HG03342 (cell line): ENCODE measurements around the gene TRIML1.
"Not testable (repeated sequence)": the region's sequence is repeated elsewhere in the genome, so short reads cannot be mapped to it uniquely, and the experiment has no call there.

Source experiments
- ATAC-seq: cut with Tn5 transposase; IDR thresholded peaks from one replicate; pipeline ENCODE4 v1.9.1; 2021; ENCODE audit warnings: mild to moderate bottlenecking, moderate library complexity; ENCODE audit not compliant: unreplicated experiment

The TRIML1 gene

DNA sequence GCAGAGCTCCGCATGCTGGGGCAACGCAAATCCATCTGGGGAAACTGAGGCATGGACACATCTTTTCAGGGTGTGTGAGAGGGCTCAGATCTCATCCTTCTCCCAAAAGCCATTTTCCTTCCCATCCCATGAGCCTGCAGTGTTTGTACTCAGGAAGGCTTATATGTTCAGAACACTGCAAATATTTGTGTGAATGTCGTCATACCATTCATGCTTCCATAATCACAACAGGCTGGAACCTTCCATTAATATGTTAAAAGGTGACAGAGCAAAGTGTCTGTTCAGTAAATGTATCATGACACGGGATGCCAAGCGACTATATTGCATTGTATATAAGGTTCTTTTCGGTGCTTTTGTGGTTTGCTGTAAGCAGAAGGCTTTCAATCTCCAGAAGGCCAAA lies 8.5 kb downstream of the TRIML1 start:
- no peak for ATAC-seq

DNA sequence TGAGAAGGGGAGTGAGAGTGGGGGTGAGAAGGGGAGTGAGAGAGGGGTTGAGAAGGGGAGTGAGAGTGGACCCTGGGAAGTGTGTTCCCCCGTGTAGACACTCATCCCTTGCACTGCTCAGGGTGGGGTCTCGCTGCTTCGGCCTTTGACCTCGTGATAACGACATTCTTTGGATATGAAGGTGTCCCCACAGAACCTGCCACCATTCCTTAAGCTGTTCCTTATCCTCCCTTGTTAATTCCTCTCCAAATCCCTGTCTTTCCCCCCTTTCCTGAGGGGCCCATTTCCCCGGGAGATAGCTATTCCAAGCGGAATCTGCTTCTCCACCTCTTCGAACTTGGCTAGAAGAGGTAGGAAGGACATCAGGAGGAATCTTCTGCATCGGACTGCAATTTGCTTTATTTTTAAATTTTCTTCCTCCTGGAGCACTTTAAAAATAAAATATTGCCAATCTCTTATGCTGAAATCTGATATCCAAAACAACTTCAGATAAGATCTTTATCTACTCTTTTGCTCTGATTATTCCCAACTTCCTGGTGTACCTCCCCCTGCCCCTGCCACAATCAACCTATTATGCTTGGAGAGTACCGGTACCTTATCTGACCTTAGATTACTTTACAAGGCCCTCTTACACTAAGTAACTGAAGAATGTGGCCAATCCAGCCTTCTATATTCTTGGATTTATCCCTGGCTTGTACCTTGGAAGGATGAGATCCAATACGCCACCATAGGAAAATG lies 15.6 kb downstream of the TRIML1 start:
- ATAC-seq: no peak

- no peak for ATAC-seq
These were observed 19.1 kb downstream of the TRIML1 start for GRCh38 chr4:188158336-188158735.

- not testable (repeated sequence) for ATAC-seq
These were observed 20.4 kb downstream of the TRIML1 start for GRCh38 chr4:188159513-188160226.

GRCh38 chr4:188160406-188160805 lies 21.2 kb downstream of the TRIML1 start:
- ATAC-seq: no peak

GRCh38 chr4:188161167-188161566 lies 21.9 kb downstream of the TRIML1 start:
- ATAC-seq: no peak

- no peak for ATAC-seq
These were observed 23.5 kb downstream of the TRIML1 start for GRCh38 chr4:188162698-188163097.

GRCh38 chr4:188168726-188169373 lies 29.6 kb downstream of the TRIML1 start:
- no peak for ATAC-seq

DNA sequence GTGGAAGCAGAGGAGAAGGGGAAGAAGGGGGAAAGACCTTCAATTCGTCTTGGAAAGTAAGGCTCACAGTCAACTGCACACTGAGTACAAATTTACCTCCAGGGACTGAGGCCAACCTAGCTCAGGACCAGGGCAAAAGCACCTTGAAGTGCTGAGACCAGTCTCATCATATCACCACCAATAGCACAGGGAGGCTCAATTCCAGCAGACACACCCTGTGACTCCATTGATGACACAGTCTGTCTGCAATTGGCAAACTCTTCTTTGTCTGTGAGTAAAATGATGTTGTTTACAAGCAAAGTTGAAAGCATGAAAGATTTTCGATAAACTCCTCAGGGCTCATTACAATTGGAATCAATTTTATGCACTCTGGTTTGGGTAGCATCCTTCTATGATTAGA lies 32.3 kb downstream of the TRIML1 start:
- ATAC-seq: no peak

DNA sequence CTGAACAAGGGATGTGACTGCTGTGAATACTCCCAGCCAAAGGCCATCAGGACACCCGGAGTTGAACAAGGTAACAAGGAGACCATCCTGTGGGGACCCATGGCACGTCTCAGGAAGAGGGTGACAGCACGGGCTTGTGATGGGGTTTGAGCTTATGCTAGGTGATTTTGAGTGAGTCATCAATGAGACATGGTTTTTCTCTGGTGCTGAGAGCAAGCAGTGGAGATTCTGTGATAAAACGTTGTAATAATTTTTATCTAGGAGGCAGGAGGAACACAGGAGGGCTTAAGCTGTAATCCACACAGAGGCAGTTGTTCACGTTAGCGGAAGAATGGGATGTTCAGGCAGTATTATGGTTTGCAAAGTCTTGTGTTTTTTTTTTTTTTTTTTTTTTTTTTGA lies 36.0 kb downstream of the TRIML1 start:
- ATAC-seq: no peak

DNA sequence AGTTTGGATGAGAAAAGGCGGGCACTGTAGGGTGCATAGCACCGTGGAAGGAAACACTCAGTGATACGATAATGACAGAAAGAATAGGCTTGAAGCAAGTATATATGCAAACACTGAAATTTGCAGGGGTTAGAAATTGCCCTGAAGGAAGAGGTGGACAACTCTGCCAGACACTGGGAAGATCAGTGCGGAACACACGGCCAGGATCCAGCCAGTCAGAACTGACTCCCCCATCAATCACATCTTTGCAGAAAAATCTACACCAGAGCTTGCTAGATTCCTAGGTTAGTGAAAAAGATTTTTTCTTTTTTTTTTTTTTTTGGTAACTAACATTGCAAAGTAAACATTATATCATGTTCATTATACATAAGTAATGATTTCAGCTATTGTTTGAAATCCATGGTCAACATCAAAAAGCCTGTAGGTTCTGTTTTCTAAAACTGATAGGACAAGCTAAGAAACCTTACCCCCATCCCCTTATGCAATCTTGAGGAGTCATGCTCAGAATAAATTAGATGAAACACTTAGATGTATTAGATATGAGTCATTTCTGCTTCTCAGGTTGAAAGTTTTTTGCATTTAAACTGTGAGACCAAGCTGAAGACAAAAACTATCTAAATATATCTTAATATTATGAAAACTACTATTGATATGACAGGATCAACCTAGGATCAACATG lies 38.9 kb downstream of the TRIML1 start:
- no peak for ATAC-seq

DNA sequence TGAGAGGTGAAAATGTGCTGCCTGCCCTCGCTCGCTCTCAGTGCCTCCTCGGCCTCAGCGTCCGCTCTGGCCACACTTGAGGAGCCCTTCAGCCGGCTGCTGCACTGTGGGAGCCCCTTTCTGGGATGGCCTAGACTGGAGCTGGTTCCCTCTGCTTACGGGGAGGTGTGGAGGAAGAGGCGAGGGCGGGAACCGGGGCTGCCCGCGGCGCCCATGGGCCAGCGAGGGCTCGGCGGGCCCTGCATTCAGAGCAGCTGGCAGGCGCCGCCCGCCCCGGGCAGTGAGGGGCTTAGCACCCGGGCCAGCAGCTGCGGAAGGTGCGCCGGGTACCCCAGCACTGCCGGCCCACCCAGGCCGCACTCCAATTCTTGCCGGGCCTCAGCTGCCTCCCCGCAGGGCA lies 39.6 kb downstream of the TRIML1 start:
- ATAC-seq: no peak

DNA sequence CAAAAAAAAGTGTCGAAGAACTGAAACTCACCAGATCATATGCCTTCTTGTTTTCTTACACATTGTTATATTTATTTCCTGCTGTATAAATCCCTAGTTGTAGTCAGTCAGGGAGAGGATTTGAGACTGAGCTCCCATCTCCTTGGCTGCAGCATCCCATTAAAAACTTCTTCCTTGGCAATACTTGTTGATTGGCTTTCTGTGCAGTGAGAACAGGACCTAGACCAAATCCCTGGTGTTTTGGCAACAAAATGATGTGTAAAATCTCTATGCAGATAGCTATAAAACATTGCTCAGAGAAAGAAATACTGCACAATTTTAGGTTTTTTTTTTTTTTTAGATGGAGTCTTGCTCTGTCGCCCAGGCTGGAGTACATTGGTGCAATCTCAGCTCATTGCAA lies 47.9 kb downstream of the TRIML1 start:
- no peak for ATAC-seq

DNA sequence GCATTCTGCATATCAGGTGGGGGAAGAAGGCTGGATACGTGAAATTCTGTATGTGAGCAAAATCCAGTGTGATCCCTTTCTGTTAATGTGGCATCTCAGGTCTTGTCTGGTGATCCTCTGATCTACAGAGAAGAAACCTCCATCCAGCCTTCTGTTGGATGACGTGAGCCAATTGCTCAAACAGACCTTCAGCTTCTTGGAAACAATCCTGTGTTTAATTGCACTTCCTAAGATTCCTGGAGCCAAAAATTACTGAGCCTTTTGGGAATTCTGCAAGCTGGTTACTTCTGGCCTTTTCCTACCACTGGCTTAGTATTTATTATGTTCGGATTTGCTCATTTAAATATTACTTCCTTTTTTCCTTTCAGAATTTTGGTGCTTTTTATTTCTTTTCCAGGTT lies 51.2 kb downstream of the TRIML1 start:
- ATAC-seq: no peak

DNA sequence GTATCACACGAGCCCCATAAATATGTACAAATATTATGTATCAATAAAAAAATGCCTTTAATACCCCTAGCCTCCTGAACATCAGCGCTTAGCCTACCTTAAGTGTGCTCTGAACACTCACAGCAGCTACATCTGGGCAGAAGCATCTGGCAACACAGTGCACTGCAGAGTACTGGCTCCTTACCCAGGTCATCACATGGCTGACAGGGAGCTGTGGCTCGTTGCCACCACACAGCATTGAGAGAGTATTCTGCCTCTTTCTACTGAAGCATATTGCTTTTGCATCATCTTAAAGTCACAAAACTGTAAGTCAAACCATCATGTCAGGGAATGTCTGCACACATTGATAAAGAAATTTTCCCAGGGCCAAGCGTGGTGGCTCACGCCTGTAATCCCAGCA lies 55.2 kb downstream of the TRIML1 start:
- ATAC-seq: no peak

GRCh38 chr4:188195389-188195985 lies 56.2 kb downstream of the TRIML1 start:
- ATAC-seq: no peak

DNA sequence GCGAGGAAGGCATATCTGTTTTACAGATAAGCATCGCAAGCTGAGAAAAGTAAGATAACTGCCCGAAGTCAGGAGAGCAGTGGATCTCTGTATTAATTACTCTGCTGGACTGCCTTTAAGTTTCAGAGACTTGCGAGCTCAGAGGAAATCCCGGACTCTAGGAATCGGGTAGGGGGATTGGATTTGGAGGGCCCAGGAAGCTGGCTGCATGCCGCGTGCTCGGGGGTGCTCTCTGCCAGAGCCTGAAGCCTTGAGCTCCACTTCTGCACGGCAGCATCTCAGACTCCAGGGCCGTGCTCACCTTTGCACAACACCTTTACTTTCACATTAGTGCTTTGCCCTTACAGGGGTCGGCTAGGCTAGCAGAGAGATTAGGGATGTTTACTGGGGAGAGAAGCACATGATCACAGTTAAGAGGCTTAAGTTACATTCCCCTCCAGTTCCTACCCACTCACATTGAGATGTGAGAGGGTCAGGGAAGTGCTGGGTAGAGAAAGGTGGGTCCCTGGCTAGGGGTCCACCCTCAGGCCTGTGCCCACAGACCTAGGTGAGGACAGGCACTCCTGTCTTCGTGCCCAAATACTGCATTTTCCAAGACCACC lies 57.0 kb downstream of the TRIML1 start:
- no peak for ATAC-seq
